Lower leg skin (tissue), 4 donors: ENCODE measurements around the gene NAA20. TPM values are rescaled to one million over a fixed set of nuclear protein-coding genes. Genes with fewer than 3 reads are reported as not detected.

Experiments used
- DNase-seq, 2 donors: peaks; one replicate each; pipeline ENCODE4 v3.0.0-alpha.2; 2019; ENCODE audit warnings: low spot score in 2 of 2
- H3K4me3 ChIP-seq: fragments of 200-600 bp; sonication (generic); 2 replicates; pipeline ENCODE4 v1.5.1; 2017; ENCODE audit warnings: mild to moderate bottlenecking, low read depth; ENCODE audit not compliant: poor library complexity, severe bottlenecking
- POLR2A ChIP-seq, 2 donors: fragments of 450-650 bp; IDR thresholded peaks; one replicate each; pipeline ENCODE4 v1.6.1; 2016 to 2017; ENCODE audit warnings: antibody characterized with exemption in 2 of 2, mild to moderate bottlenecking in 1 of 2, moderate library complexity in 1 of 2
- WGBS, 2 donors: methylation state at CpG; one replicate each; pipeline ENCODE4 v1.1.5; 2018; 5-methylcytosine and 5-hydroxymethylcytosine counted together
- intact Hi-C: fragments of 100-400 bp; cut with DNase I; formaldehyde crosslinking; loops from one replicate; pipeline ENCODE4 v1.15.0; 2023; ENCODE audit warnings: low total_unique reads
- total RNA-seq, 4 donors: library from RNA; depleted of rRNA; stranded (reverse); fragments of >200 nt; gene quantifications; one replicate each; pipeline ENCODE4 v1.1.0, GENCODE V29; 2016
- TF ChIP-seq, protein P1 (sequence below), 3 donors: fragments of 450-650 bp; IDR thresholded peaks; one replicate each; pipeline ENCODE4 v1.5.1; 2016; ENCODE audit warnings: antibody characterized with exemption in 3 of 3, mild to moderate bottlenecking in 3 of 3, moderate library complexity in 2 of 3

NAA20 gene
- total RNA-seq, 4 donors from 2014 or later: 27.2 to 38.4 (median 33.1) TPM

DNA sequence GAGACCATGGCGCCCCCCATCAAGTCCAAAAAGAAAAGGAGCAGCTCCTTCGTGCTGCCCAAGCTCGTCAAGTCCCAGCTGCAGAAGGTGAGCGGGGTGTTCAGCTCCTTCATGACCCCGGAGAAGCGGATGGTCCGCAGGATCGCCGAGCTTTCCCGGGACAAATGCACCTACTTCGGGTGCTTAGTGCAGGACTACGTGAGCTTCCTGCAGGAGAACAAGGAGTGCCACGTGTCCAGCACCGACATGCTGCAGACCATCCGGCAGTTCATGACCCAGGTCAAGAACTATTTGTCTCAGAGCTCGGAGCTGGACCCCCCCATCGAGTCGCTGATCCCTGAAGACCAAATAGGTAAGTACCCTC lies 41.7 kb upstream of the NAA20 start:
- intact Hi-C loops: no loop called here
- peak overlapping the region; percentile 48 for H3K4me3 ChIP-seq
- WGBS, 2 donors: 13 to 20% methylated on average over 11 to 18 of the region's 18 CpGs
- no peak for DNase-seq
- TF ChIP-seq POLR2A (IDR thresholded peaks at IDR 0.05): no peak
- TF ChIP-seq, protein P1, sequence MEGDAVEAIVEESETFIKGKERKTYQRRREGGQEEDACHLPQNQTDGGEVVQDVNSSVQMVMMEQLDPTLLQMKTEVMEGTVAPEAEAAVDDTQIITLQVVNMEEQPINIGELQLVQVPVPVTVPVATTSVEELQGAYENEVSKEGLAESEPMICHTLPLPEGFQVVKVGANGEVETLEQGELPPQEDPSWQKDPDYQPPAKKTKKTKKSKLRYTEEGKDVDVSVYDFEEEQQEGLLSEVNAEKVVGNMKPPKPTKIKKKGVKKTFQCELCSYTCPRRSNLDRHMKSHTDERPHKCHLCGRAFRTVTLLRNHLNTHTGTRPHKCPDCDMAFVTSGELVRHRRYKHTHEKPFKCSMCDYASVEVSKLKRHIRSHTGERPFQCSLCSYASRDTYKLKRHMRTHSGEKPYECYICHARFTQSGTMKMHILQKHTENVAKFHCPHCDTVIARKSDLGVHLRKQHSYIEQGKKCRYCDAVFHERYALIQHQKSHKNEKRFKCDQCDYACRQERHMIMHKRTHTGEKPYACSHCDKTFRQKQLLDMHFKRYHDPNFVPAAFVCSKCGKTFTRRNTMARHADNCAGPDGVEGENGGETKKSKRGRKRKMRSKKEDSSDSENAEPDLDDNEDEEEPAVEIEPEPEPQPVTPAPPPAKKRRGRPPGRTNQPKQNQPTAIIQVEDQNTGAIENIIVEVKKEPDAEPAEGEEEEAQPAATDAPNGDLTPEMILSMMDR (IDR thresholded peaks at IDR 0.05): no peak

DNA sequence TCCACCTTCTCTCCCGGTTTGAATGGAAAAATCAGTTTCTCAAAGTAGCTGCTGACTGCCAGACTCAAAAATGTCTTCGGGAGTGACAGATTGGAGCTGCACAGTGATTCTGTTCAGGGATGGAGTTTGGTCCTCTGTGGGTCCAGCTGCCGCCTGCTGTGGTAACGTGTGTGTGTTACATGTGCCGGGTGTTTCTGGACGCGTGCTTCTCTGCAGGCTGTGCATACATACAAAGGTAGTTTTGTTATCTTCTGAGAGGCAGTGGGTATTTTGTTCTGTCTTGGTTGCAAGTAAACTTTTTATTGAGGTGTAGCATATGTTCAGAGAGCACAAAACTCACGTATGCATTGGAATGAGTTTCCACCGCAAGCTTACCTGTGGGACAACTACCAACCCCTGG lies 41.3 kb upstream of the NAA20 start:
- DNase-seq: no peak
- peak overlapping the region; percentile 48 for H3K4me3 ChIP-seq
- intact Hi-C loops: no loop called here
- 19 to 23% methylated on average over 9 of the region's 9 CpGs for WGBS, 2 donors
- TF ChIP-seq, protein P1 (IDR thresholded peaks at IDR 0.05): no peak
- TF ChIP-seq POLR2A (IDR thresholded peaks at IDR 0.05): no peak

DNA sequence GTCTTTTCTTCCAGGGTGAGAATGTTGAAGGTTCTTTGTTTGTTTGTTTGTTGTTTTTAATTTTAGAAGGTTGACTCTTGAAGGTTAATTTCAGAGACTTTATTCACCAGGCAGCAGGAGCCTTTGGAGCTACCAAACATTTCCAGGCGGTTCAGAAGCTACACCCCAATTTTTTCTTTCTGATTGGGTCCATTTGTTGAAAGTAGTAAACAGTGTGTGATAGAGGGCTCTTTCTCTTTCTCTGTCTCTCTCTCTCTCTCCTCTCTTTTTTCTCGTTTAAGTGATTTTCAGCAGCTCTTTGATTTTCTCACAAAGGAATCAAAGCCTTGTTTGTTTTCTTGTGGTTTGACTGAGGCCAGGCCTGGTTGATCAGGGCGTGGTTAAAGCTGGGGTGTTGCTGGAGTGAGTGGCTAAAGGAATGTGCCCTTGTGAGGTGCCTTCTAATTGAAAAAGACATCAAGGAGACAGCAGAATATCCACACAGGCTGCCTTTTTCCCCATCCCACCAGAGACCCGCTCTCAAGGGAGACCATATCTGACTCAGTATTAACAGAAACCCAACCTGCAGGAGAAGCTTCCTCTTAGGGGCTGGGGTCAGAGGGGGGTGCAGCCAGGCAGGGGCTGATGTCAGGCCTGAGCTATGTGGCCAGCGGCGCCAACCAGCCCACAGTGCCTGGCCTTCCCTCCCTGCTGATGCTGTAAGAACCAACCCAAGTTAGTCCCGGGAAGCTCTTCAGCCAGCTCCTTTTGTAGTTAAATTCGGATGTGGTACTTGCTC lies 40.4 kb upstream of the NAA20 start:
- intact Hi-C loops: no loop called here
- DNase-seq: peak; percentile 60 to 91
- no peak for TF ChIP-seq POLR2A (IDR thresholded peaks at IDR 0.05)
- TF ChIP-seq, protein P1 (IDR thresholded peaks at IDR 0.05): no peak
- peak overlapping the region; percentile 48 for H3K4me3 ChIP-seq
- WGBS, 2 donors: 14 to 22% methylated on average over 8 of the region's 8 CpGs

DNA sequence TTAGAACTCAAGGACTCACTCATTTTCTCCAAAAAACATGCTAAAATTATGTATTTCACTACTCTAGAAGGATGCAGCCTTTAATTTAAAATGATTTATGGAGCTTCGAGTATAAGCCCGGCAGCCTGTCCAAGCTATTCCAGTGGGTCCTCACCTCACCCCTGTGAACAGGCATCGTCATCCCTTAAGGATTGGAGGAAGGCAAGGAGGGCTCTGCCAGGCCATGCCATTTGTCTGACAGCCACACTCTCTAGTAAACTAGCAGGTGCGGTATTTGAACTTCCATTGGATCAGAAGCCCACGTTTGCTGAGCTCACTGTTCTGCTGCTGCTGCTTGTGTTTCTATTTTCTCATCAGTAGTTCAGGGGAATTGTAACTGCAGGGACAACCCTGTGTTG lies 39.8 kb upstream of the NAA20 start:
- intact Hi-C loops: no loop called here
- H3K4me3 ChIP-seq: peak overlapping the region; percentile 48
- DNase-seq: peak in 1 of 2 donors; percentile 68
- WGBS, 2 donors: 25 to 34% methylated on average over 5 of the region's 5 CpGs
- TF ChIP-seq POLR2A (IDR thresholded peaks at IDR 0.05): no peak
- TF ChIP-seq, protein P1 (IDR thresholded peaks at IDR 0.05): no peak

DNA sequence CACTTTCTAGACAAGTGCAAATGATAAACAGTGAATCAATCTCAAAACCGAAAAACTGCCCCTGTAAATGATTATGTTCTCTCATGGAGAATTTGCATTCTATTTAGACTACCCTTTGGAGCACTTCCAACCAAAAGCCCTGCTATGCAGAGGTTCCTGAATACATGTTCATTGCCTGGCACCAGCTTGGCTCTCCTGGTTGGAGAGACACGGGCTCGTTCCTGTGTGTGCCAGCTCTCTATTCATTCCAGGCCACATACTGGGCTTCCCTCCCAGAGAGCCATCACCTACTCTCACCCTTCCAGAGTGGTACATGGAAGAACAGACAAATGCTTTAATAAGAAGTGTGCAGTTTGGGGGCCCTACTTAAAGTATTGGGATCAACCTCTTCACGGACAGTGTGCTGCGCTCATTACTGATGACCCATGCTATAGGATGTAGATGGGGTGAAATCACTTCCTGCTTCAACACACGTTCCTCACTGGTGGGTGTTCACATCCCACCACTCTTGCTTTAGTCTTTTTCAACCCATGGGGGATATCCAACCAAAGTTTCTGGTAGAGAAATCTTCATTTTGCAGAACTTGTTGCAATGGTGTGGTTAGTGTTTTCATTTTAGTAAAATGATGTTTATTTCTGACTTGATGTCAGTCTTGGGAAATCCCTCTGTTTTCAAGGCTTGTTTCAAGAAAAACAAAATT lies 38.5 kb upstream of the NAA20 start:
- DNase-seq: peak in 1 of 2 donors; percentile 76
- intact Hi-C loops: no loop called here
- 45 to 49% methylated on average over 6 of the region's 6 CpGs for WGBS, 2 donors
- H3K4me3 ChIP-seq: no peak overlapping the region
- TF ChIP-seq POLR2A (IDR thresholded peaks at IDR 0.05): no peak
- TF ChIP-seq, protein P1 (IDR thresholded peaks at IDR 0.05): no peak
